Measurements from ENCODE around the gene C6orf62.
"Not testable (repeated sequence)": the region's sequence is repeated elsewhere in the genome, so short reads cannot be mapped to it uniquely, and the experiment has no call there.

C6orf62 gene

GRCh38 chr6:24742216-24742738 is 23.3 kb upstream of the C6orf62 start:
- no peak overlapping the region for H3K4me3 ChIP-seq (ENCODE audit: low read depth, low read length)
- no peak for DNase-seq (ENCODE audit: low read depth)
- TF ChIP-seq CTCF (conservative IDR thresholded peaks at IDR 0.05; ENCODE audit: low read depth, low read length): no peak

GRCh38 chr6:24740861-24741260 is 21.9 kb upstream of the C6orf62 start:
- no peak overlapping the region for H3K4me3 ChIP-seq (ENCODE audit: low read depth, low read length)
- no peak for TF ChIP-seq CTCF (conservative IDR thresholded peaks at IDR 0.05; ENCODE audit: low read depth, low read length)
- no peak for DNase-seq (ENCODE audit: low read depth)

- TF ChIP-seq CTCF (conservative IDR thresholded peaks at IDR 0.05; ENCODE audit: low read depth, low read length): no peak
- no peak overlapping the region for H3K4me3 ChIP-seq (ENCODE audit: low read depth, low read length)
- DNase-seq (ENCODE audit: low read depth): no peak
Observed at GRCh38 chr6:24738741-24739140, 19.8 kb upstream of the C6orf62 start.

- DNase-seq (ENCODE audit: low read depth); H3K4me3 ChIP-seq (ENCODE audit: low read depth, low read length): not testable (repeated sequence)
Observed at GRCh38 chr6:24734710-24735109, 15.8 kb upstream of the C6orf62 start.

GRCh38 chr6:24734166-24734565 is 15.2 kb upstream of the C6orf62 start:
- no peak for DNase-seq (ENCODE audit: low read depth)
- TF ChIP-seq CTCF (conservative IDR thresholded peaks at IDR 0.05; ENCODE audit: low read depth, low read length): no peak
- no peak overlapping the region for H3K4me3 ChIP-seq (ENCODE audit: low read depth, low read length)

- DNase-seq (ENCODE audit: low read depth); H3K4me3 ChIP-seq (ENCODE audit: low read depth, low read length): not testable (repeated sequence)
Observed at GRCh38 chr6:24731456-24732134, 12.6 kb upstream of the C6orf62 start.

- DNase-seq (ENCODE audit: low read depth); H3K4me3 ChIP-seq (ENCODE audit: low read depth, low read length): not testable (repeated sequence)
Observed at GRCh38 chr6:24730653-24731052, 11.7 kb upstream of the C6orf62 start.

GRCh38 chr6:24723270-24723669 is 4.3 kb upstream of the C6orf62 start:
- TF ChIP-seq CTCF (conservative IDR thresholded peaks at IDR 0.05; ENCODE audit: low read depth, low read length): no peak
- DNase-seq (ENCODE audit: low read depth): no peak
- no peak overlapping the region for H3K4me3 ChIP-seq (ENCODE audit: low read depth, low read length)
